PC-3 (cell line): ENCODE results near the gene SMIM7.

Source experiments
- CTCF ChIP-seq: fragments of 300-600 bp; sonication (generic); conservative IDR thresholded peaks from 2 replicates; pipeline ENCODE4 v1.5.1; 2017; ENCODE audit warnings: antibody characterized with exemption, low read depth, mild to moderate bottlenecking, low read length
- EZH2 ChIP-seq: fragments of 300-600 bp; sonication (generic); IDR thresholded peaks from one replicate; pipeline ENCODE4 v1.6.1; 2017; ENCODE audit warnings: antibody characterized with exemption, mild to moderate bottlenecking, low read length; ENCODE audit not compliant: unreplicated experiment
- EZH2phosphoT487 ChIP-seq: fragments of 300-600 bp; sonication (generic); IDR thresholded peaks from 2 replicates; pipeline ENCODE4 v1.6.1; 2018; ENCODE audit warnings: mild to moderate bottlenecking, antibody characterized with exemption, low read length, borderline replicate concordance

DNA sequence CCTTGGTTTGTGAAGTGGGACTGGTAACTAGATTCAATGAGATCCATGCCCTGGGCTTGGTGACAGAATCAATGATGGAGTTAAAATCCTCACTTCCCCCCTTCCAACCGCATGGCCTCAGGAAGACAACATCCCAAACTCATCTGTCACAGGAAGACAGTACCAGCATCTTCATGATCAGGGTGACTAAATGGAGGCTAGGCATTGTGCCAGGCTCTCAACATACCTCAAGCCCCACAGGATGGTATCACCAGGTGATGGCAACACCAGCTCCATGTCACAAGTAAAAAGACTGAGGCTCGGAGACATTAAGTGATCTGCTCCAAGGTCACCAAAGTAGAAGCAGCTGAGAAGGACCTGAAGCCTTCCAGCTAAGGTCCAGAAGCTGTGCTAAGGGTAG lies 46.1 kb downstream of the SMIM7 start:
- TF ChIP-seq CTCF (no peak), EZH2 (no peak), EZH2phosphoT487 (no peak)
